HG02623 (cell line): ENCODE results near the gene TECTB.
"Not testable (repeated sequence)": the region's sequence is repeated elsewhere in the genome, so short reads cannot be mapped to it uniquely, and the experiment has no call there.

ENCODE experiments used
- ATAC-seq: cut with Tn5 transposase; IDR thresholded peaks from one replicate; pipeline ENCODE4 v1.9.1; 2021; ENCODE audit warnings: moderate library complexity; ENCODE audit not compliant: unreplicated experiment

Gene TECTB

GRCh38 chr10:112283100-112283499 lies at the start of gene TECTB:
Gene TECTB, plus strand, starts transcription at chr10:112283400. Its CDS starts 335 bp downstream, at chr10:112283735.
- no peak for ATAC-seq

GRCh38 chr10:112235141-112235540 lies 48.1 kb upstream of the TECTB start:
- ATAC-seq: no peak

GRCh38 chr10:112235920-112236319 lies 47.3 kb upstream of the TECTB start:
- no peak for ATAC-seq

- ATAC-seq: no peak
Observed at GRCh38 chr10:112236486-112236885, 46.7 kb upstream of the TECTB start.

- ATAC-seq: no peak
Observed at GRCh38 chr10:112239347-112239746, 43.9 kb upstream of the TECTB start.

GRCh38 chr10:112240441-112240840 lies 42.8 kb upstream of the TECTB start:
- ATAC-seq: no peak

GRCh38 chr10:112241651-112242341 lies 41.4 kb upstream of the TECTB start:
- ATAC-seq: no peak

GRCh38 chr10:112242769-112243168 lies 40.4 kb upstream of the TECTB start:
- no peak for ATAC-seq

GRCh38 chr10:112243713-112244112 lies 39.5 kb upstream of the TECTB start:
- no peak for ATAC-seq

GRCh38 chr10:112244197-112244596 lies 39.0 kb upstream of the TECTB start:
- ATAC-seq: no peak

GRCh38 chr10:112247791-112248190 lies 35.4 kb upstream of the TECTB start:
- no peak for ATAC-seq

- ATAC-seq: no peak
Observed at GRCh38 chr10:112248584-112249295, 34.5 kb upstream of the TECTB start.

- ATAC-seq: no peak
Observed at GRCh38 chr10:112249722-112250121, 33.5 kb upstream of the TECTB start.

GRCh38 chr10:112250555-112250954 lies 32.6 kb upstream of the TECTB start:
- ATAC-seq: no peak

- not testable (repeated sequence) for ATAC-seq
Observed at GRCh38 chr10:112251238-112251637, 32.0 kb upstream of the TECTB start.

- no peak for ATAC-seq
Observed at GRCh38 chr10:112258407-112258806, 24.8 kb upstream of the TECTB start.

GRCh38 chr10:112259688-112260087 lies 23.5 kb upstream of the TECTB start:
- no peak for ATAC-seq

GRCh38 chr10:112260831-112261230 lies 22.4 kb upstream of the TECTB start:
- no peak for ATAC-seq

GRCh38 chr10:112261281-112261822 lies 21.8 kb upstream of the TECTB start:
- no peak for ATAC-seq

- ATAC-seq: no peak
Observed at GRCh38 chr10:112262546-112262945, 20.7 kb upstream of the TECTB start.

GRCh38 chr10:112265745-112266144 lies 17.5 kb upstream of the TECTB start:
- no peak for ATAC-seq

- no peak for ATAC-seq
Observed at GRCh38 chr10:112269266-112269665, 13.9 kb upstream of the TECTB start.
